SJSA1 (cell line): ENCODE results near the gene C4A. TPM values are rescaled to one million over a fixed set of nuclear protein-coding genes. Genes with fewer than 3 reads are reported as not detected.
"Not testable (repeated sequence)": the region's sequence is repeated elsewhere in the genome, so short reads cannot be mapped to it uniquely, and the experiment has no call there.

ENCODE experiments used
- DNase-seq, 2 experiments: peaks; one replicate each; pipeline ENCODE4 v3.0.0-alpha.2; 2015 to 2020; ENCODE audit warnings: low spot score in 2 of 2, low read depth in 1 of 2
- H3K27ac ChIP-seq: fragments of 250-450 bp; sonication (Bioruptor Pico); 2 replicates; pipeline ENCODE4 v1.5.1; 2020; ENCODE audit warnings: mild to moderate bottlenecking, moderate library complexity
- H3K27me3 ChIP-seq: fragments of 250-450 bp; sonication (Bioruptor Pico); replicated peaks from 2 replicates; pipeline ENCODE4 v1.5.1; 2020; ENCODE audit warnings: mild to moderate bottlenecking, moderate library complexity
- H3K36me3 ChIP-seq: fragments of 250-450 bp; sonication (Bioruptor Pico); 2 replicates; pipeline ENCODE4 v1.5.1; 2020; ENCODE audit warnings: mild to moderate bottlenecking
- H3K4me1 ChIP-seq: fragments of 250-450 bp; sonication (Bioruptor Pico); replicated peaks from 2 replicates; pipeline ENCODE4 v1.6.1; 2021; ENCODE audit warnings: mild to moderate bottlenecking
- H3K4me3 ChIP-seq: fragments of 250-450 bp; sonication (Bioruptor Pico); 2 replicates; pipeline ENCODE4 v1.5.1; 2020; ENCODE audit warnings: mild to moderate bottlenecking
- H3K9me3 ChIP-seq: fragments of 250-450 bp; sonication (Bioruptor Pico); replicated peaks from 2 replicates; pipeline ENCODE4 v1.5.1; 2020; ENCODE audit warnings: mild to moderate bottlenecking
- total RNA-seq: library from RNA; depleted of rRNA; stranded (reverse); fragments of >200 nt; shearing (Covaris generic); gene quantifications from 2 replicates; pipeline ENCODE4 v1.2.3, GENCODE V29; 2014

Gene C4A
- total RNA-seq, 1 experiment from 2014 or later: 1.4 TPM

GRCh38 chr6:32039321-32040274 lies 57.7 kb downstream of the C4A start:
- not testable (repeated sequence) for H3K9me3 ChIP-seq, DNase-seq, H3K4me3 ChIP-seq, H3K27ac ChIP-seq, H3K27me3 ChIP-seq, H3K4me1 ChIP-seq, H3K36me3 ChIP-seq

DNA sequence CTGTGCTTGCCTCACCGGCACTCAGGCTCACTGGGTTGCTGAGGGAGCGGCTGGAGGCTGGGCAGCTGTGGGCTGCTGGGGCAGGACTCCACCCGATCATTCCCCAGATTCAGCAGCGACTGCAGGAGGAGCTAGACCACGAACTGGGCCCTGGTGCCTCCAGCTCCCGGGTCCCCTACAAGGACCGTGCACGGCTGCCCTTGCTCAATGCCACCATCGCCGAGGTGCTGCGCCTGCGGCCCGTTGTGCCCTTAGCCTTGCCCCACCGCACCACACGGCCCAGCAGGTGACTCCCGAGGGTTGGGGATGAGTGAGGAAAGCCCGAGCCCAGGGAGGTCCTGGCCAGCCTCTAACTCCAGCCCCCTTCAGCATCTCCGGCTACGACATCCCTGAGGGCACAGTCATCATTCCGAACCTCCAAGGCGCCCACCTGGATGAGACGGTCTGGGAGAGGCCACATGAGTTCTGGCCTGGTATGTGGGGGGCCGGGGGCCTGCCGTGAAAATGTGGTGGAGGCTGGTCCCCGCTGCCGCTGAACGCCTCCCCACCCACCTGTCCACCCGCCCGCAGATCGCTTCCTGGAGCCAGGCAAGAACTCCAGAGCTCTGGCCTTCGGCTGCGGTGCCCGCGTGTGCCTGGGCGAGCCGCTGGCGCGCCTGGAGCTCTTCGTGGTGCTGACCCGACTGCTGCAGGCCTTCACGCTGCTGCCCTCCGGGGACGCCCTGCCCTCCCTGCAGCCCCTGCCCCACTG lies 58.6 kb downstream of the C4A start:
- DNase-seq, H3K4me3 ChIP-seq, H3K36me3 ChIP-seq, H3K4me1 ChIP-seq, H3K27me3 ChIP-seq, H3K27ac ChIP-seq, H3K9me3 ChIP-seq: not testable (repeated sequence)

GRCh38 chr6:32041050-32041321 lies 59.1 kb downstream of the C4A start:
- DNase-seq: not testable (repeated sequence)

GRCh38 chr6:32041385-32041784 lies 59.5 kb downstream of the C4A start:
- H3K36me3 ChIP-seq, H3K9me3 ChIP-seq, H3K27me3 ChIP-seq, H3K4me3 ChIP-seq, H3K27ac ChIP-seq, DNase-seq, H3K4me1 ChIP-seq: not testable (repeated sequence)

More at GRCh38 chr6:32041050-32041321, 59.1 kb downstream of the C4A start:
- H3K27ac ChIP-seq, H3K9me3 ChIP-seq, H3K4me3 ChIP-seq, H3K36me3 ChIP-seq, H3K27me3 ChIP-seq, H3K4me1 ChIP-seq: not testable (repeated sequence)

DNA sequence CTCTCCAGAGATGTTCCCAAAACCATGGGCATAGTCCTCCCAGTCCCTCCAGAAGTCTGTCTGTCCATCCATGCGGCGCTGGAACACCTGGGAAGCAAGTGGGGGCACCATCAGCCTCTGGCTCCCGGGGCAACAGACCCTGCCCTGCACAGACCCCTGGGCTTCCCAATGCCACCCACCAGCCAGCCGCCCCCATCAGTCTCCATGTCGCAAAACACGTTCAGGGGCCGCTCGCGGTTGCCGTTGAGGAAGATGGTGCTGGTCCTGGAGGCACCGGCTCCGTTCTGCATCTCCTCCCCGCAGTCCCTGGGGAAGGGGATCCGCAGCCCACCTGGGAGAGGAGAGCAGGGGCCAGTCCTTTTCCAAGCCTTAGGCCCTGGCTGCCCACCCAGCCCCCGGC lies 60.4 kb downstream of the C4A start:
- H3K4me3 ChIP-seq, H3K9me3 ChIP-seq, H3K27me3 ChIP-seq, DNase-seq, H3K36me3 ChIP-seq, H3K27ac ChIP-seq: not testable (repeated sequence)
- H3K4me1 ChIP-seq: peaks cover 11% of the 10 kb centered on the region

GRCh38 chr6:32043589-32044380 lies 61.9 kb downstream of the C4A start:
- H3K9me3 ChIP-seq, H3K36me3 ChIP-seq, H3K4me3 ChIP-seq, H3K27ac ChIP-seq, H3K27me3 ChIP-seq, DNase-seq: not testable (repeated sequence)
- H3K4me1 ChIP-seq: peaks cover 22% of the 10 kb centered on the region

DNA sequence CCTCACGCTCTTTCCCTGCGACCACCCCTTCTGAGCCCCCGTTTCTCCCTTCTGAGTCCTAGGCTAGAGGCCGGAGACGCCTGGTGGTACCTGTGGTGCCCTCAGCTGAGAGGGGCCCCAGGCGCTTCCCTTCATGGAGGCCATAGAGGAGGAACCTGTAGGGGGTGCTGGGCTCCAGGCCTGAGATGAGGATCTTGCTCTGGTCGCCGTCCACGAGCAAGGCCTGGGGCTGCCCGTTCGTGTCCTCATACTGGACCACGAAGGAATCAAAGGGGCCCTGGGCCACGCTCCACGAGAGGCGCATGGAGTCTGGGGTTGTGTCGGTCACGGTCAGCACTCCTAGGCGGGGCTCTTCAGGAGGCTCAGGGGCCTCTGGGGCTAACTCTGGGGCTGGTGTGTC lies 63.1 kb downstream of the C4A start:
- H3K4me1 ChIP-seq: peaks cover 22% of the 10 kb centered on the region
- not testable (repeated sequence) for H3K9me3 ChIP-seq, H3K27me3 ChIP-seq, H3K36me3 ChIP-seq, H3K27ac ChIP-seq, DNase-seq, H3K4me3 ChIP-seq

GRCh38 chr6:32045811-32046449 lies 64.1 kb downstream of the C4A start:
- no peak overlapping the region for H3K4me3 ChIP-seq
- H3K4me1 ChIP-seq: peaks cover 22% of the 10 kb centered on the region
- H3K27ac ChIP-seq: no peak overlapping the region
- no peaks in the 10 kb centered on the region for H3K36me3 ChIP-seq
- no peaks in the 10 kb centered on the region for H3K9me3 ChIP-seq
- no peak for DNase-seq
- H3K27me3 ChIP-seq: no peaks in the 10 kb centered on the region

- peaks cover 22% of the 10 kb centered on the region for H3K4me1 ChIP-seq
- no peak for DNase-seq
- H3K36me3 ChIP-seq: no peaks in the 10 kb centered on the region
- peak overlapping the region; percentile 55; the same call in 1 of the 2 replicates for H3K27ac ChIP-seq
- H3K27me3 ChIP-seq: no peaks in the 10 kb centered on the region
- H3K9me3 ChIP-seq: no peaks in the 10 kb centered on the region
- H3K4me3 ChIP-seq: no peak overlapping the region
Observed at GRCh38 chr6:32046450-32047083, 64.7 kb downstream of the C4A start.

GRCh38 chr6:32047084-32047478 lies 65.2 kb downstream of the C4A start:
- Histone ChIP-seq H3K27ac (peak overlapping the region; percentile 55; the same call in 1 of the 2 replicates), H3K27me3 (no peaks in the 10 kb centered on the region), H3K9me3 (no peaks in the 10 kb centered on the region), H3K4me3 (no peak overlapping the region), H3K4me1 (peaks cover 22% of the 10 kb centered on the region), H3K36me3 (no peaks in the 10 kb centered on the region)
- DNase-seq: peak in 1 of 2 experiments; percentile 37

DNA sequence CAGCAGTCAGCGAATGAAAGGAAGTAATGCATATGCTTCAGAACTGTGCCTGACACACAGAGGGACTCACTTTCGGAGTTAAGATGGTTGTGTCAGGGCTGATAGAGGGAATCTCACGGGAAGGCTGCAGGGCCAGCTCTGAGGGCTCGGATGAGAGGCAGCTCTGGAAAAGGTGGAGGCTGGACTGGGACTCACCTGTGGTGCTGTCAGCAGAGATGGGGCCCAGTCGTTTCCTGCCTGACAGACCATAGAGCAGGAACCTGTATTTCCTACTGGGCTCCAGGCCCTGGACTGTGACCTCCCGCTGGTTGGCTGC lies 65.6 kb downstream of the C4A start:
- no peak overlapping the region for H3K27ac ChIP-seq
- no peak for DNase-seq
- no peaks in the 10 kb centered on the region for H3K9me3 ChIP-seq
- no peaks in the 10 kb centered on the region for H3K36me3 ChIP-seq
- peaks cover 22% of the 10 kb centered on the region for H3K4me1 ChIP-seq
- H3K27me3 ChIP-seq: no peaks in the 10 kb centered on the region
- no peak overlapping the region for H3K4me3 ChIP-seq

GRCh38 chr6:32047855-32048766 lies 66.3 kb downstream of the C4A start:
- Histone ChIP-seq H3K9me3 (no peaks in the 10 kb centered on the region), H3K36me3 (no peaks in the 10 kb centered on the region), H3K27me3 (no peaks in the 10 kb centered on the region), H3K4me3 (no peak overlapping the region), H3K27ac (no peak overlapping the region), H3K4me1 (peaks cover 22% of the 10 kb centered on the region)
- peak; percentile 58 to 71 for DNase-seq
